Ramos (cell line): ENCODE measurements around the gene ADCY4.

Source experiments
- in situ Hi-C: fragments of 300-500 bp; cut with MboI; formaldehyde crosslinking; loops from one replicate; pipeline ENCODE4 v1.14.3; 2022; ENCODE audit warnings: low sequenced_read_pairs; ENCODE audit not compliant: unreplicated experiment

Gene ADCY4

GRCh38 chr14:24334431-24335291 lies at the start of gene ADCY4:
TSS of gene ADCY4 (minus strand) at chr14:24335071. CDS start at chr14:24334652, 419 bp downstream.
- in situ Hi-C loops: loop anchor here (5.0 kb wide), 1 partner anchor 98 kb away; no protein-coding TSS in a partner anchor

- in situ Hi-C loops: no loop called here
Measured at GRCh38 chr14:24384169-24384568, 49.3 kb upstream of the ADCY4 start.

GRCh38 chr14:24382064-24382371 lies 47.1 kb upstream of the ADCY4 start:
- in situ Hi-C loops: no loop called here

- in situ Hi-C loops: no loop called here
Measured at GRCh38 chr14:24381363-24382063, 46.6 kb upstream of the ADCY4 start.

GRCh38 chr14:24379907-24380730 lies 45.2 kb upstream of the ADCY4 start:
- in situ Hi-C loops: no loop called here

GRCh38 chr14:24378981-24379906 lies 44.4 kb upstream of the ADCY4 start:
- in situ Hi-C loops: no loop called here

GRCh38 chr14:24378327-24378726 lies 43.5 kb upstream of the ADCY4 start:
- in situ Hi-C loops: no loop called here

- in situ Hi-C loops: no loop called here
Measured at GRCh38 chr14:24377657-24378056, 42.8 kb upstream of the ADCY4 start.

GRCh38 chr14:24377126-24377525 lies 42.3 kb upstream of the ADCY4 start:
- in situ Hi-C loops: no loop called here

GRCh38 chr14:24376448-24377070 lies 41.7 kb upstream of the ADCY4 start:
- in situ Hi-C loops: no loop called here

GRCh38 chr14:24372701-24373416 lies 38.0 kb upstream of the ADCY4 start:
- in situ Hi-C loops: loop anchor here (5.0 kb wide), 1 partner anchor 39 kb away; no protein-coding TSS in a partner anchor

- in situ Hi-C loops: loop anchor here (5.0 kb wide), 1 partner anchor 41 kb away; no protein-coding TSS in a partner anchor
Measured at GRCh38 chr14:24371605-24372004, 36.7 kb upstream of the ADCY4 start.

- in situ Hi-C loops: loop anchor here (5.0 kb wide), 1 partner anchor 42 kb away; no protein-coding TSS in a partner anchor
Measured at GRCh38 chr14:24370748-24371147, 35.9 kb upstream of the ADCY4 start.

- in situ Hi-C loops: loop anchor here (5.0 kb wide), 2 partner anchors 42 to 62 kb away; no protein-coding TSS in a partner anchor
Measured at GRCh38 chr14:24369907-24370687, 35.2 kb upstream of the ADCY4 start.

GRCh38 chr14:24369463-24369862 lies 34.6 kb upstream of the ADCY4 start:
- in situ Hi-C loops: loop anchor here (5.0 kb wide), 1 partner anchor 63 kb away; no protein-coding TSS in a partner anchor

- in situ Hi-C loops: loop anchor here (5.0 kb wide), 1 partner anchor 64 kb away; no protein-coding TSS in a partner anchor
Measured at GRCh38 chr14:24368562-24369252, 33.8 kb upstream of the ADCY4 start.

GRCh38 chr14:24368212-24368561 lies 33.3 kb upstream of the ADCY4 start:
- in situ Hi-C loops: loop anchor here (5.0 kb wide), 1 partner anchor 64 kb away; no protein-coding TSS in a partner anchor
